HK-2 (cell line): ENCODE measurements around the gene MAGED4B.
"Not testable (repeated sequence)": the region's sequence is repeated elsewhere in the genome, so short reads cannot be mapped to it uniquely, and the experiment has no call there.

Experiments used
- DNase-seq: peaks from one replicate; pipeline ENCODE4 v3.0.0-alpha.2; 2018; ENCODE audit not compliant: unreplicated experiment

The MAGED4B gene, protein sequence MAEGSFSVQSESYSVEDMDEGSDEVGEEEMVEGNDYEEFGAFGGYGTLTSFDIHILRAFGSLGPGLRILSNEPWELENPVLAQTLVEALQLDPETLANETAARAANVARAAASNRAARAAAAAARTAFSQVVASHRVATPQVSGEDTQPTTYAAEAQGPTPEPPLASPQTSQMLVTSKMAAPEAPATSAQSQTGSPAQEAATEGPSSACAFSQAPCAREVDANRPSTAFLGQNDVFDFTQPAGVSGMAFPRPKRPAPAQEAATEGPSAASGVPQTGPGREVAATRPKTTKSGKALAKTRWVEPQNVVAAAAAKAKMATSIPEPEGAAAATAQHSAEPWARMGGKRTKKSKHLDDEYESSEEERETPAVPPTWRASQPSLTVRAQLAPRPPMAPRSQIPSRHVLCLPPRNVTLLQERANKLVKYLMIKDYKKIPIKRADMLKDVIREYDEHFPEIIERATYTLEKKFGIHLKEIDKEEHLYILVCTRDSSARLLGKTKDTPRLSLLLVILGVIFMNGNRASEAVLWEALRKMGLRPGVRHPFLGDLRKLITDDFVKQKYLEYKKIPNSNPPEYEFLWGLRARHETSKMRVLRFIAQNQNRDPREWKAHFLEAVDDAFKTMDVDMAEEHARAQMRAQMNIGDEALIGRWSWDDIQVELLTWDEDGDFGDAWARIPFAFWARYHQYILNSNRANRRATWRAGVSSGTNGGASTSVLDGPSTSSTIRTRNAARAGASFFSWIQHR

GRCh38 chrX:52068666-52069640 is at the start of gene MAGED4B:
MAGED4B (minus strand) TSS chrX:52069183; CDS start chrX:52068172, 1,011 bp downstream.
- DNase-seq: not testable (repeated sequence)

DNA sequence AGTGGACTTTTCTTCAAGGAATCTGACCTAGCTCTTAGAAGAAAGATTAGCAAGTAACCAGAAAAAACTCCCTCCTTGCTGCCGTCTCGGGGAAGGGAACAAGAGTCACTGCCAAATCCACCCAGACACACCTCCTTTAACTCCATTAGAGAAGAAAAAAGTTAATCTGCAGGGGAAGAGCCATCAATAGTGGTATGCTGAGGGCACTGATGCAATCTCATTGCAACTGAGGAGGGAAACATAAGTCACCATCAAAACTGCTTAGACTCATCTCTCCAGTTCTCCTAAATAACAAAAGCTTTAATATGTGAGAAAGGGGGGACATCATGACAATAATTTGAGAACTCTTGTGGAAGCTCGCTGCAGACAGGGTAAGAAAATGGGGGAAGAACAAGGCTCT is 49.3 kb upstream of the MAGED4B start:
- DNase-seq: no peak

DNA sequence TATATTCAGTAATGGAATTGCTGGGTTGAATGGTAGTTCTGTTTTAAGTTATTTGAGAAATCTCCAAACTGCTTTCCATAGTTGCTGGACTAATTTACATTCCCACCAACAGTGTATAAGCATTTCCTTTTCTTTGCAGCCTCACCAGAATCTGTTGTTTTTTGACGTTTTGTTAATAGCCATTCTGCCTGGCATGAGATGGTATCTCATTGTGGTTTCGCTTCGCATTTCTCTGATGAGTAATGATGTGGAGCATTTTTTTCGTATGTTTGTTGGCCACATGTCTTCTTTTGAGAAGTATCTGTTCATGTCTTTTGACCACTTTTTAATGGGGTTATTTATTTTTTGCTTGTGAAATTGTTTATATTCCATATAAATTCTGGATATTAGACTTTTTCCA is 13.6 kb upstream of the MAGED4B start:
- DNase-seq: no peak

DNA sequence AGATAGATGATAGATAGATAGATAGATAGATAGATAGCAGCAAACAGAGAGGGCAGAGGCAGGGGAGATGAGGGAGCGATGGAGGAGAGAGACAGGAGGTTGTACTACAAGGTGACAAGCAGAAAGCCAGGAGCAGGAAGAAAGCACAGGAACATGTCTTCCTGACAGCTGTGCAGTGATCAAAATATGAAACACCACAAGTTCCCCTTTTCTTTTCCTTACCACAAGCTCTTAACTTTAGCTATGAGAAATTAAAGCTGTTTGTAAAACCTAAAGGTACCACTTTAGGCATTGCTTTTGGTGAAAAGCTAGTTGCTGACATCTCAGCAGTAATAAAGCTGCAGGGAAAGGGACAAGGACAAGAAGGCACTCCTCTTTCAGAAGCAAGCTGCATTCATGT is 9.1 kb upstream of the MAGED4B start:
- DNase-seq: no peak

DNA sequence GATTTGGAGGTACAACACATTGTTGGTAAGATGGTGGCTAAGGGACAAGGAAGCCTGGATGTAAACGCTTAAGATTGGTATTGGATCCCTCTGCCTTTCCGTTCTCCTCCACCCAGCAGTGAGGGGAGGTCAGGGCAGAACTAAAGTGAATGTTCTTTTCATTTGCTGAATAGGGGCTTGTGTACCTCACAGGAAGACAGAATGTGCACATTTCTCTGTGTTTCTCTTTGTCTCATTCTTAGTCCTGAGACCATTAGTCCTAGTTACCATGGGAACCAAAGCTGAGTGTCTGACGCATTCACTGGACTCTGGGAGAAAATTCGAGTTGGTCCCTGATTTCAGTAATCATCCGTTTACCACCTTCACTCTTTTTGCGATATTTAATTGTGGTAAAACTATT is 26.7 kb downstream of the MAGED4B start:
- DNase-seq: not testable (repeated sequence)

DNA sequence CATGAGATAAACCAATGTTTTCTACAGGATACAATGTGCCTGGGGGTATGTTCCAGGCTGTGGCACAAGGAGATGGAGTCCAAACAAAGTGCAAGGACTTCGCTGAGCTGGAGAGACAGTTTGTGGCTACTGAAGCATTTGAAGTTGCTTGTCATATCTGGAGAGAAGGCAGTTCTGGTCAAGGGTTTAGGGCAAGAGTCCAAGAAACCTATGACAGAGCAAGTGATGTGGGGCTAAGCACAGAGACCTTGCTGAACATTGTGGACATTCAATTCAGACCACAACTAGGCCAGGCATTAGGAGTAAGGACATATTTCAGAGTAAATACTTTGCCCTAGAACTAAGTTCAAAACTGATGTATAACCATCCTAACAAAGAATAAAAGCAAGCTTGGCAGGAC is 34.8 kb downstream of the MAGED4B start:
- no peak for DNase-seq

GRCh38 chrX:52031371-52031770 is 37.6 kb downstream of the MAGED4B start:
- DNase-seq: no peak

DNA sequence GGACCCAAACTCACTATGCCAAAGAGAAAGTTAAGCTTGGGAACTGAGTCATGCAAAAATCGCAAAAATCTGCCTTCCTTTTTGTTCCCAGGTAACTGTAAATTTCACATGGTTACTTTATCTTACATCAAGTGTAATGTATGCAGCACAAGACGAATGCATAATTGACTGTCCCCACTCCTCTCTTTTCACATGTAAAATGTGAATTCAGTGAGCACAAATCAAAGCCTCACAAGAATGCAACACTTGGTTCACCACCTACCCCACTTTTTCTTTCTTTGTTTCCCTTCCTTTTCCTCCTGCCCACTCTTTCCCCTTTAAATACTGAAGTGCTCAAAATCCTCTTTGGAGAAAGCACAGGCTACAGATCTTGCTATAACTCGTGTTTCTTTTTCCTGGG is 53.2 kb downstream of the MAGED4B start:
- DNase-seq: no peak
